ENCODE data around the gene PARD3B.

DNA sequence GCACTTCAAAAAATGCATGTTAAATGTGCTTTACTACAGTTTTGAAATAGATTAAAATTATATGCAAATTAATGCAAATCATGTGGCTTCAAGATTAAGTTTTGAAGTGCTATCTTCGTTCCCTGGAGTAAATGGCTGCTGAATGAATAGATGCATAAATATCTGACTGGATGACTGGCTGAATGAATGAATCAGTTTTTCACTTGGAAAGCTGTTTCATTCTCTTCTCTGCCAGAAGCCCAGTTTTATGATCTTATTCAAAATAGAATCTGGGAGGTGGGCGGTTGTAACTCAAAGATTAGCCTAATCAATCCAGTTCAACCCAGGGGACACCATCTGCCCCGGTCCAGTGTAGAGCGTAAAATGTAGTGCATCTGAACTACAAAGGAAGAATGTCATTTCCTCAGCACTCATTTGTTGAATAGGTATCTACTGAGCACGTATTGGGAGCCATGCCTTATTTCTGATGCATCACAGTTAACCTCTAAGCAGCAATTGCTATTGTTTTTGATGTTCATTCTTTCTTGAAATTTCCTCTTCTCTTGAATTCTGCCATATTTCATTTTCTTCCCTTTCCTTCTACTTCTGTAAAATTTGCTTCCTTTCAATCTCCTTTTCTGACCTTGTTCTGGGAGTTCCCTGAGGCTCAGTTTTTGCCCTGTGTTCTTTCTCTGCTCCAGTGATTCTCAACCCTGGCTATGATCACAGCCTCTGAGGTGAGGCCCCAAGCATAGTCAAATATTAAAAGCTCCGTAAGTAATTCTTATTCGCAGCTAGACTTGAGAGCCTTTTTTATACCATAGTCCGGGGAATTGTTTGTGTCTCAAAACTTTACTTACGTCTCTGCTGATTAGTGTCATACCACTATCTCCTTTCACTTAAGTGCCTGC, 282.7 kb downstream of the PARD3B start:
- TF ChIP-seq, protein P1, sequence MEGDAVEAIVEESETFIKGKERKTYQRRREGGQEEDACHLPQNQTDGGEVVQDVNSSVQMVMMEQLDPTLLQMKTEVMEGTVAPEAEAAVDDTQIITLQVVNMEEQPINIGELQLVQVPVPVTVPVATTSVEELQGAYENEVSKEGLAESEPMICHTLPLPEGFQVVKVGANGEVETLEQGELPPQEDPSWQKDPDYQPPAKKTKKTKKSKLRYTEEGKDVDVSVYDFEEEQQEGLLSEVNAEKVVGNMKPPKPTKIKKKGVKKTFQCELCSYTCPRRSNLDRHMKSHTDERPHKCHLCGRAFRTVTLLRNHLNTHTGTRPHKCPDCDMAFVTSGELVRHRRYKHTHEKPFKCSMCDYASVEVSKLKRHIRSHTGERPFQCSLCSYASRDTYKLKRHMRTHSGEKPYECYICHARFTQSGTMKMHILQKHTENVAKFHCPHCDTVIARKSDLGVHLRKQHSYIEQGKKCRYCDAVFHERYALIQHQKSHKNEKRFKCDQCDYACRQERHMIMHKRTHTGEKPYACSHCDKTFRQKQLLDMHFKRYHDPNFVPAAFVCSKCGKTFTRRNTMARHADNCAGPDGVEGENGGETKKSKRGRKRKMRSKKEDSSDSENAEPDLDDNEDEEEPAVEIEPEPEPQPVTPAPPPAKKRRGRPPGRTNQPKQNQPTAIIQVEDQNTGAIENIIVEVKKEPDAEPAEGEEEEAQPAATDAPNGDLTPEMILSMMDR (IDR thresholded peaks at IDR 0.05), result no peak
- TF ChIP-seq POLR2A (IDR thresholded peaks at IDR 0.05) (no peak), POLR2AphosphoS5 (IDR thresholded peaks at IDR 0.05) (no peak)

All from sigmoid colon (tissue), 4 donors.